Activated CD8-positive, alpha-beta memory T cell treated with anti-CD3 and anti-CD28 coated beads, Interleukin-2, amount 50 U/mL, for 48 hours (primary cell): Measurements from ENCODE around the gene NLRP9.
"Not testable (repeated sequence)": the region's sequence is repeated elsewhere in the genome, so short reads cannot be mapped to it uniquely, and the experiment has no call there.

Experiments used
- DNase-seq: peaks from one replicate; pipeline ENCODE4 v3.0.0-alpha.2; 2020

NLRP9 gene

DNA sequence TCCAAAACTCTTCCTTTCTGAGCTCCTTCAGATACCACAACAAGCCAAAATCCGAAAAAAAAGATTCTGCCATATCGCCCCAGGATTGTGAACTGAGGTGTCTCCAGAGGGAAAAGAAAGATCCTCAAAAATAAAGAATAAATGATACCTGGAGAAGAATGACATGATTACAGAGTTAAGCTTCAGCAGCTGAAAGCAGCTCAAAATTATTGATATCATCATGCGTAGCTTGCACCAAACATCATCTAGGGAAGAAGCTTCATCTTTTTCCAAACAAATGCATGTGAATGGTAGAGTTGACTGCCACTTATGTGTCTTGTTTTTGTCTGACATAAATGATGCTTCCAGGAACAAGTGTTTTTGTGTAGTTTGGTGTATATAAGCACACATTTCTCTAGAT, at the start of gene NLRP9:
Gene NLRP9, minus strand, starts transcription at position 101 of the 400 bp plus-strand sequence. Its CDS starts 28 bp downstream, at position 73.
- DNase-seq, result no peak

DNA sequence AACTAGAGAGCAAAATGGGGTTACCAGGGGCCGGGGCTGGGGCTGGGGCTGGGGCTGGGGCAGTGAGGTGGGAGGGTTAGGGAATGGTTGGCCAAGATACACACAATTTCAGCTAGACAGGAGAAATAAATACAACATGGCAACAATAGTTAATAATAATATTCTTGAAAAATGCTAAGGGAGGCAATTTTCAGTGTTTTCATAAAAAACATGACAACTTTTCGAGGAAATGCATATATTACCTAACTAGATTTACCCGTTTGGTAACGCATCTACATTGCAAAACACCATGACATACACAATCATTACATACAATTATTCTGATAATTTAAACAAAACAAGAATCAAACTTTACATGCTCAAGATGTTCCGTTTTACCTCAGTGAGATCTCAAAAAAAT, 42.9 kb upstream of the NLRP9 start:
- no peak for DNase-seq

DNA sequence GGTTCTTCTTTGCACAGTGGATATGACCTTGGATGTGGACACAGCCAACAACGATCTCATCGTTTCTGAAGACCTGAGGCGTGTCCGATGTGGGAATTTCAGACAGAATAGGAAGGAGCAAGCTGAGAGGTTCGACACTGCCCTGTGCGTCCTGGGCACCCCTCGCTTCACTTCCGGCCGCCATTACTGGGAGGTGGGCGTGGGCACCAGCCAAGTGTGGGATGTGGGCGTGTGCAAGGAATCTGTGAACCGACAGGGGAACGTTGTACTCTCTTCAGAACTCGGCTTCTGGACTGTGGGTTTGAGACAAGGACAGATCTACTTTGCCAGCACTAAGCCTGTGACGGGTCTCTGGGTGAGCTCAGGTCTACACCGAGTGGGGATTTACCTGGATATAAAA, 40.1 kb upstream of the NLRP9 start:
- DNase-seq, result no peak

DNA sequence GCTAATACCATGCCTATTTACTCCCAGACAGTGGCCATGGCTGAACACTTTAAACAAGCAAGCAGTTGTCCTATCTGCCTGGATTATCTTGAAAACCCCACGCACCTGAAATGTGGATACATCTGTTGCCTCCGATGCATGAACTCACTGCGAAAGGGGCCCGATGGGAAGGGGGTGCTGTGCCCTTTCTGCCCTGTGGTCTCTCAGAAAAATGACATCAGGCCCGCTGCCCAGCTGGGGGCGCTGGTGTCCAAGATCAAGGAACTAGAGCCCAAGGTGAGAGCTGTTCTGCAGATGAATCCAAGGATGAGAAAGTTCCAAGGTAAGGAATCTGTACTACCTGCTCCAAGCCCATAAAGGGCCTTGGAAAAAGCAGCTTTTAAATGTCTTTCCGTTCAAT, 39.3 kb upstream of the NLRP9 start:
- DNase-seq, result no peak

DNA sequence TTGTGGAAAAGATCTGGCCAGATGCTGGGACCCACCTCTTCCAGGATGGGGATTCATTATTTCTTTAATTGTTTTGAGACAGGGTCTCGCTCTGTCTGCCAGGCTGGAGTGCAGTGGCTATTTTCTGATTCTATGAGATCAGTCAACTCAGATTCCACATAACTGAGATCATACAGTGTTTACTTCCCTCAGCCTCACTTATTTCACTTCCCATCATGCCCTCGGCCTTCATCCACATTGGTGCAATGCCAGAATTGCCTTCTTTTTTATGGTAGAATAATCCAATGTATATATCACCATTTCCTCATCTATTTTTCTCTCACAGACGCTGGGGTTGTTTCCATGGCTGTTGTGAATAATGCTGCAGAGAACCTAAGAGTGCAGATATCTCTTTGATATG, 31.4 kb upstream of the NLRP9 start:
- not testable (repeated sequence) for DNase-seq

DNA sequence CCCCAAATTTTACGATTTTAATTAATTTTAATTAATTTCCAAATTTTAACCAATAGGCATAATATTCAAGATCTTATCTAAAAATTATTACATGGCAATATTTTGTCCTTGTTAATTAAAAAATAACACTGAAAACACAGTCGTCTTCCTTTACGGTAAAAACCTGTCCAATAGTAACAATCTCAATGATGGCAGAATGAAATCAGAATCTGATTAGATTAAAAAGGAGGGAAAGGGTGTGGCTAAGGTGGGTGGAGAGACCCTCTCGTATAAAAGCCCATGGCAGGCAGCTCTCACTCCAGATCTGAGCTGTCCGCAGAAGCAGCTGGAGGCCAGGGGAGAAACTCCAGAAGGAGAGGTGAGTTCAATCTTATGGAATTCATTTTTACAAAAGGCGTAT, 30.6 kb upstream of the NLRP9 start, which contains the start of gene RFPL4AL1:
Gene RFPL4AL1, plus strand, starts transcription at position 301 of the 400 bp plus-strand sequence. CDS start 2,687 bp downstream, outside the sequence.
- DNase-seq, result not testable (repeated sequence)

DNA sequence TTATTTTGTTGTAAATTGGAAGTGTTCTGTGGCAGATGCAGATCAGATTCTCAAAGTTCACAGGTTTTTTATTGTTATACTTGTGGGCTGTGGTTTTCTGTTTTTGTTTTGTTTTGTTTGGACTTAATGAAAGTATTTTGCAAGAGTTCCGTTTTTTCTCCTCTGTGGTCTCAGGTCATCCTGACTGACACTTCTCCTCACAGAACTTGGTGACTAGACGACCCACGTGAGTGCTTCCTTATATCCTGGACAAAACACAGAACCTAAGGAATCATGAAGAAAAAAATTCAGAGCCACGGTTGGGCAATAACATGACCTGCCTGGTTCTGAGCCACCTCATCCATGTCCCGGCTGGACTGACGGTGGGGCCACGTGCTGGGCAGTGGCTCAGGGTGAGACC, 28.3 kb upstream of the NLRP9 start:
- no peak for DNase-seq

DNA sequence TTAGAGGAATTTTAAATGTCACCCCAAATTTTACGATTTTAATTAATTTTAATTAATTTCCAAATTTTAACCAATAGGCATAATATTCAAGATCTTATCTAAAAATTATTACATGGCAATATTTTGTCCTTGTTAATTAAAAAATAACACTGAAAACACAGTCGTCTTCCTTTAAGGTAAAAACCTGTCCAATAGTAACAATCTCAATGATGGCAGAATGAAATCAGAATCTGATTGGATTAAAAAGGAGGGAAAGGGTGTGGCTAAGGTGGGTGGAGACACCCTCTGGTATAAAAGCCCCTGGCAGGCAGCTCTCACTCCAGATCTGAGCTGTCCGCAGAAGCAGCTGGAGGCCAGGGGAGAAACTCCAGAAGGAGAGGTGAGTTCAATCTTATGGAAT, 20.6 kb upstream of the NLRP9 start, which contains the start of gene RFPL4A:
Gene RFPL4A, plus strand, starts transcription at position 301 of the 400 bp plus-strand sequence. CDS start 2,704 bp downstream, outside the sequence.
- DNase-seq, result not testable (repeated sequence)

DNA sequence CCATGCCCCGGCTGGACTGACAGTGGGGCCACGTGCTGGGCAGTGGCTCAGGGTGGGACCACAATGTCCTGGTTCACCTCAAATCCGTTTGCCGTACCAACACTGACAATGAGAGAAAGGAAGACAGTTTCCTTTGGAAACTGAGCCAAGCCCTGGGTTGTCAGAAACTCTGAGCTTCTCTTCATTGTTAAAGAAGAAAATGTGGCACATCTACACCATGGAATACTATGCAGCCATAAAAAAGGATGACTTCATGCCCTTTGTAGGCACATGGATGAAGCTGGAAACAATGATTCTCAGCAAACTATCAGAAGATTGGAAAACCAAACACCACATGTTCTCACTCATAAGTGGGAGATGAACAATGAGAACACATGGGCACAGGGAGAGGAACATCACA, 18.6 kb upstream of the NLRP9 start:
- not testable (repeated sequence) for DNase-seq

DNA sequence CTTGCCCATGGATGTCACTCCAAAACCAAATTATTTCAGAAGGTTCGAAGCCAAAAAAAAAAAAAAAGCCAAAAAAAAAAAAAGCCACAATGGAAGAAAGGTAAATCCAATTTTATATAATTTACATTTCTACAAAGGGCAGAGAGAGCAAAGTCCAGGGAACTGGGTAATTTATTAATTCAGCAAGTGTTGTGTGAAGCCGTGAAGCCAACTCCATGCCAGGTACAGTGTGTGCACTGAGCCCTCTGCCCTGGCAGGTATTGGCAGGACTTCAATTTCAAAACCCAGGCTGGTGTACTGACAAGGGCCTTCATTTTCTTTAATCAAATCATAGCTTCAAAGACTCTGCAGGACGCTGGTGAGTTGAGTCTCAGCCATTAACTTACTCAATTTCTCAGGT, 15.2 kb upstream of the NLRP9 start:
- no peak for DNase-seq

DNA sequence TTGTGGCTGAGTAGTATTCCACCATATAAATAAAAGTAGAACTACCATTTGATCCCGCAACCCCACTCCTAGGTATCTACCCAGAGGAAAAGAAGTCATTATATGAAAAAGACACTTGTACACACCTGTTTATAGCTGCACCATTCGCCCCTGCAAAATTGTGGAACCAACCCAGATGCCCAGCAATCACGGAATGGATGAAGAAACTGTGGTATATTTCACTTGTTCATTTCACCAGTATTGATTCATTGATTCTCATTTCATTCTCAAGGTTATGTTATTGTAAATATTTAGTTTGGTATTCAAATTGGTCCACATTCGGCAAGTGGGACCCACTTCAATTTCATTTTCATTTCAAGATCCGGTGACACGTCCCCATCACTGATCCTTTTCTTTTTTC, 12.5 kb upstream of the NLRP9 start:
- no peak for DNase-seq

DNA sequence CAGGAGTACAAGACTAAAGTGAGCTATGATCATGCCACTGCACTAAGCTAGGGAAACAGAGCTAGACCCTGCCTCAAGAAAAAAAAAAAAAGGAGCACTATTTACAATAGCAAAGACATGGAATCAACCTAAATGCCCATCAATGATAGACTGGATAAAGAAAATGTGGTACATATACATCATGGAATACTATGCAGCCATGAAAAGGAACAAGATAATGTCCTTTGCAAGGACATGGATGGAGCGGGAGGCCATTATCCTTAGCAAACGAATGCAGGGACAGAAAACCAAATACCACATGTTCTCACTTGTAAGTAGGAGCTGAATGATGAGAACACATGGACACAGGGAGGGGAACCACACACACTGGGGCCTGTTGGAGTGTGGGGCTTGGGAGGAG, 7.8 kb downstream of the NLRP9 start:
- not testable (repeated sequence) for DNase-seq

DNA sequence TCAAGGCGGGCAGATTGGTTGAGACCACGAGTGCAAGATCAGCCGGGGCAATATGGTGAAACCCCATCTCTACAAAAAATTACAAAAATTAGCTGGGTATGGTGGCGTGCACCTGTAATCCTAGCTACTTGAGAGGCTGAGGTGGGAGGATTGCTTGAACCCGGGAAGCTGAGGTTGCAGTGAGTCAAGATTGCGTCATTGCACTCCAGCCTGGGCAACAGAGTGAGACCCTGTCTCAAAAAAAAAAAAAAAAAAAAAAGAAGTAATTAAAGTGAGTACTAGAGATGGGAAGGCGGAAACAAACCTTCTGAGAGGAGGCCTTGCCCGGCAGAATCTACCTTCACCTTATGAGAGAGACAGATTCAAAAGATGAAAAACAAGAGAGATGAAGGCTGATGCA, 14.7 kb downstream of the NLRP9 start:
- DNase-seq, result no peak

DNA sequence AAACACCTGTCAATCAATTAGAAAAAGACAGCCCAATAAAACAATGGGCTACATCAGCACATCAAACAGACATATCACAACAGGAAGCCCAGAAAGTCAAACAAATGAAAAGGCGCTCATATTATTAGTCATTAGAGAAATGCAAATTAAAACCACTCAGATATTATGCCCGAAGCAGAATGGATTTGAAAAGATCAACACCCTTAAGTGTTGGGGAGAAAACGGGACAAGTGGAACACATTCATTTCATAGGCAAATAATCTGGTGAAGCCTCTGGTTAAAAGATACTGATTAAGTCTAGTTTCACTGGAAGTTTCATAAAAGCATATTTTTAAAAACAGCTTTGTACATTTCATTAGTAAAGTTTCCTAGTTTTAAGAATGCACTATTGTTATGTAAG, 17.4 kb downstream of the NLRP9 start:
- DNase-seq, result no peak

DNA sequence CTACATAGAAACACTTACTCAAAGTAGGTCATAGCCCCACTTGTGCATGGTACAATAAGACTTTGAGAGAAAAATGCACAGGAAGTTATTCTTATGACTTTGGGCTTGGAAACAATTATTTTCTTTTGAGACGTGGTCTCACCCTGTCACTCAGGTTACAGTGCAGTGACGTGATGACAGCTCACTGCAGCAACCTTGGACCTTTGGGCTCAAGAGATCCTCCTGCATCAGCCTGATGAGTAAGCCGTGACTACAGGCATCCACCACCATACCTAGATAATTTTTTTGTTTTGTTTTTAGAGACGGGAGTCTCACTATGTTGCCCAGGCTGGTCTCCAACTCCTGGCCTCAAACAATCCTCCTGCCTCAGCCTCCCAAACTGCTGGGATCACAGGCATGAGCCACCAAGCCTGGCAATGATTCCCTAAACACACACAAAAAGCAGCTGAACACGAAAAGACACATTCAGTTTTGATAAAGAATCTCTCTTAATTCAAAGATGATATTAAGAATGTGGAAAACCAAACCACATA, 17.9 kb downstream of the NLRP9 start:
- DNase-seq, result no peak

DNA sequence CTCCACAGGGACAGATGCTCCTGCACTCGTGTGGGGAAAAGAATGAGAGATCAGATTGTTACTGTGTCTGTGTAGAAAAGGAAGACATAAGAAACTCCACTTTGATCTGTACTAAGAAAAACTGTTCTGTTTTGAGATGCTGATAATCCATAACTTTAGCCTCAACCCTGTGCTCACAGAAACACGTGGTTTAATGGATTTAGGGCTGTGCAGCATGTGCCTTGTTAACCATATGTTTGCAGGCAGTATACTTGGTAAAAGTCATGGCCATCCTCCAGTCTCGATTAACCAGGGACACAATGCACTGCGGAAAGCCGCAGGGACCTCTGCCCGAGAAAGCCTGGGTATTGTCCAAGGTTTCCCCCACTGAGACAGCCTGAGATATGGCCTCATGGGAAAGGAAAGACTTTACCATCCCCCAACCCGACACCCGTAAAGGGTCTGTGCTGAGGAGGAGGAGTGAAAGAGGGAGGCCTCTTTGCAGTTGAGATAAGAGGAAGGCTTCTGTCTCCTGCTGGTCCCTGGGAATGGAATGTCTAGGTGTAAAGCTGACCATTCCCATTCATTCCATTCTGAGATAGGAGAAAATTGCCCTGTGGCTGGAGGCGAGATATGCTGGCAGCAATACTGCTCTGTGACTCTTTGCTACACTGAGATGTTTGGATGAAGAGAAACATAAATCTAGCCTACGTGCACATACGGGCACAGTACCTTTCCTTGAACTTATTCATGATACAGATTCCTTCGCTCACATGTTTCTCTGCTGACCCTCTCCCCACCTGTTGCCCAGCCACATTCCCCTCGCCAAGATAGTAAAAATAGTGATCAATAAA, 20.1 kb downstream of the NLRP9 start:
- not testable (repeated sequence) for DNase-seq

DNA sequence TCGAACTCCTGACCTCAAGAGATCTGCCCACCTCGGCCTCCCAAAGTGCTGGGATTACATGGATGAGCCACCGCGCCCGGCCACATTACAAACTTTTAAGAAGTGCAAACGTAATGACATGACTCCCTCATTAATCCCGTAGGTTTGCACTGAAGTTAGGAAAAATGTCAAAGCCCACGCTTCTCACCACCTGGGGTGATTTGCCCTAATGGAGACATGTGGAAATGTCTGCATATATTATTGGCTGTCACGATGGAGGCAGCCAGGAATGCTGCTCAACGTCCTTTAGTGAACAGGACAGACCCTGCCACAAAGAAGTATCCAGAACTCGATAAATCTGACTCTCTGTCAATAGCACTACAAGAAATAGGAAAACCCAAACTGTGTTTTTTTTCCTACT, 21.0 kb downstream of the NLRP9 start:
- DNase-seq, result no peak

DNA sequence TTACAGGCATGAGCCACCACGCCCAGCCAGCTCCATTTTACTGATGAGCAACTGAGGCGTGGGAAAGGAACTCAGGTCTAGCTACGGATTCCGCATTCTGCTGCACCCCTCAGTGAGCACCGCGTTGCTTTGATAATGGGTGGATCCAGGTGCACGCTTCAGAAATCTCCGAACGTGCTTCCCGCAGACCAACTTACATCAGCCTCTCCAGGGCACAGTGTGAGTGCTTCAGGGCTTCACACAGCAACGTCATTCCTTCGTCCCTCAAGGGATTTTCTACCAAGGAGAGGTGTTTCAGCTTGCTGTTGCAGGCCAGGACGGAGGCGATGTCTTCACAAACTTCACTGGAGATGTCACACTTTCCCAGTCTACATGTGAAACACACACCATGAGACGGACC, 21.7 kb downstream of the NLRP9 start:
- no peak for DNase-seq

DNA sequence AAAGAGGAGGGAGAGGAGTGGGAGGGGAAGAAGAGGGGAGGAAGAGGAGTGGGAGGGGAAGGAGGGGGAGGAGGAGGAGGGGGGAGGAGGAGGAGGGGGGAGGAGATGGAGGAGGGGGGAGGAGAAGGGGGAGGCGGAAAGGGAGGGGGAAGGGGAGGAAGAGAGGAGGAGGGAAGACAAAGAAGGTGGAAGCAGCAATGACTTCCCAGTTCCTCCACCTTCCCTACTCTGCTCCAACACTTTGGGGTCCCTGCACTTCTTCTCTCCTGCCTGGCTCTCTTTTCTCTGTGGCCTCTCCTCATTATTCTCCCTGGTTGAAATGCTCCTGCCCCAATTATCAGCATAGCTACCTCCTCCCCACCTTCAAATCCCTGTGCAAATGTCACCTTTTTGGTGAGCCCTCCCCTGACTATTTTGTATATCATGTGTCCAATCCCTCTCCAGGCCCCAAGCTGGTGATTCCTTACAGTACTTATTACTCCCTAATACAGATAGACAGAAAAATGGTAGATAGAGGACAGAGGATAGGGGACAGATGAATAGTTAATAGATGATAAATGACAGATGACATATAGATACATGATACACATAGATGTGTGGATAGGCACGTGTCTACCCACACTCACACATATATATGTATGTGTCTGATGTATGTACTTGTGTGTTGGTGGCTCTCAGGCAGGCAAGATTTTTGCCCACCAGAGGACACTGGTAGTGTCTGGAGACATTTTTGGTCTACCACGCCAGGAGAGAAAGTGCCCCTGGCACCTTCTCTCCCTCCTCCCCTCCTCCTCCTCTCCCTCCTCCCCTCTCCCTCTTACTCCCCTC, 25.2 kb downstream of the NLRP9 start:
- no peak for DNase-seq

DNA sequence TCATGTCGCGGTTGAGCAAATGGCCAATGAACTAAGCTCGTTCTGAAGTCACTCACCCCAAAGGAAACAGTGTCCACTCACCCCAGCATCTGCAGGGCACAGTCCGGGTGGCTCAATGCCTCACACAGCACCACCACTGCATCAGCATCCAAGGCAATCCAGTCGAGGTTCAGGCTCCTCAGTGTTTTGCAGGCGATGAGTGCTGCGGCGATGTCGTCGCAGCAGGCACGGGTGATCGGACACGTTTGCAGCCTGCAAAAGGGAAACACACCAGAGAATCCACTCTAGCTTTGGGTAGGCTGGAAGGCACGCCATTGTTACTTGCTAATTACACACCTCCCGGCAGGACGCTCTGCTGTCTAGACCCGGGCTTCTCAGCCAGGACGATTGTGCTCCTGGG, 26.5 kb downstream of the NLRP9 start:
- DNase-seq, result no peak

DNA sequence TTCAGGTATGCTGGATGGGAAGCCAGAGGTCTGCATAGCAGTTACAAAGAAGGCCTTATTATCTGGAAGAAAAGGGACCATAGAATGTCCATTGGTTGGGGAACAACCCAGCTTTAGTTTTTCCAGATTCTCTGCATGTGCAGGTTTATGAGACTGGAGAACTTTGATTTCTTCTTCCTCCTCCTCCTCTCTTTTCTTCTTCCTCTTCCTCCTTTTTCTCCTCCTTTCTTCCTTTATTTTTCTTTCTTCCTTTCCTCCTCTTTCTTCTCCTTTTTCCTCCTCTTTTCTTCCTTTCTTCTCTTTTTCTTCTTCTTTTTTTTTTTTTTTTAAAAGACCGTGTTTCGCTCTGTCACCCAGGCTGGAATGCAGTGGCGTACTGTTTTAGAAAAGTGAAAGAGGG, 32.2 kb downstream of the NLRP9 start:
- DNase-seq, result no peak

DNA sequence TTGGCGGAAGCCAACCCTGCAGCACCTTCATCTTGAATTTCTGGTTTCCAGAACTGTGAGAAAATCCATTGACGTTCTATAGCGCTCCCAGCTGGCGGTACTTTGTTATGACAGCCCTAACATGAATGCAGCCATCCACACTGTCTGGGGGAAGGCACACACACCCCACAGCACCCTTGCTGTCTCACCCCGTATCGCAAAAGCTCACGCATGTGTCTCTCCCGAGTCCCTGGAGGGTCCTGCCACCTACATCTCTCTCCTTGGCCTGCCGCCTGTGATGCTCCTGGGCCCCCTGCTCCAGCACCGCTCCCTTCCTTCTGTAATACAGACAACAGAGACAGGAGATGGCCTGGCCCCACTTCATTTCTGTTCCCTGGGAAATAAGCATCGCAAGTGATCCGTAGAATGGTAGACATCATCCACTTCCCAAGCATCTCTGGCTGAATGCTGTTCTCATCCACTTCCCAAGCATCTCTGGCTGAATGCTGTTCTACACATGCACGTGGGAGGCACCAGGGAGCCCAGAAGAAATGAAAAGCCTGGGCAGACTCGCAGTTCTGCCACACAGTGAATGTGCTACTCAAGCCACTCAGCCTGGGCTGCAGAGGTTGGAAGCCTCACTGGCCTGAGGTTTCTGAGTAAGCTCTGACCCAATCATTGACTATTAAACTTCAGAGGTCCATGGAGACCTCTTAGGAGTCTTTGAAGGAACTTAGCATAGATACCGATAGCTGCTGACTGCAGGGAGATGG, 33.5 kb downstream of the NLRP9 start:
- peak; percentile 55 for DNase-seq

DNA sequence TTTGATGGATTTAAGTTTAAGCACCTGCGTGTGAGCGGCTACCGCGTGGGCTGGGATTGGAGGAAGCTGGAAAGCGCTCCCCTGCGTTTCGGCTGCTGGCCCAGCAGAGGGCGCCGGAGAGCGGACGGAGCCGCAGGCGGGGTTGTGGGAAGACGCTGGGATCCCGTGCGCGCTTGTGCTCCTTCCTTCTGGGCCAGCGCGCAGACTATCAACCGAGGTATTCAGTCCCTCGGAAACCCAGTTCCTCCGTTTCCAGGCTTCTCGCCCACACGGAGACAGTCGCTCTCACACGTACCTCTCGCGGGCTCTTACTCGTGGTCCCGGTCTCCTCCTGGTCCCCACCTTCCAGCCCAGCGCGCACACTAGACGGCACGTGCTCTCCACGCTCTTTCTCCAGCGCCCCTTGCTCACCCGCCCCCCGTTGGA, 34.4 kb downstream of the NLRP9 start:
- peak; percentile 88 for DNase-seq
